MM.1S (cell line): Measurements from ENCODE around the gene DNM1.
A peak's percentile ranks its signal among the peaks of the same experiment; 100 is the strongest.

Experiments
- DNase-seq: peaks from one replicate; pipeline ENCODE4 v3.0.0-alpha.2; 2015
- H2AFZ ChIP-seq: fragments of 300-600 bp; sonication (generic); 2 replicates; pipeline ENCODE4 v1.6.0; 2016; ENCODE audit warnings: antibody characterized with exemption, low read length
- H3F3A ChIP-seq: fragments of 300-600 bp; sonication (generic); 2 replicates; pipeline ENCODE4 v1.6.1; 2016; ENCODE audit warnings: mild to moderate bottlenecking, antibody characterized with exemption, low read length, moderate library complexity, mixed read lengths; ENCODE audit not compliant: insufficient read depth
- H3K27ac ChIP-seq: fragments of 300-600 bp; sonication (generic); 2 replicates; pipeline ENCODE4 v1.5.1; 2016; ENCODE audit warnings: mild to moderate bottlenecking, low read length
- H3K27me3 ChIP-seq: fragments of 300-600 bp; sonication (generic); replicated peaks from 2 replicates; pipeline ENCODE4 v1.6.0; 2016; ENCODE audit warnings: low read length; ENCODE audit not compliant: insufficient read depth
- H3K36me3 ChIP-seq: fragments of 300-600 bp; sonication (generic); replicated peaks from 2 replicates; pipeline ENCODE4 v1.6.1; 2016; ENCODE audit warnings: mild to moderate bottlenecking, low read length, mixed read lengths; ENCODE audit not compliant: insufficient read depth
- H3K4me1 ChIP-seq: fragments of 300-600 bp; sonication (generic); 2 replicates; pipeline ENCODE4 v1.6.1; 2016; ENCODE audit warnings: low read length, mixed read lengths
- H3K4me2 ChIP-seq: fragments of 300-600 bp; sonication (generic); 2 replicates; pipeline ENCODE4 v1.6.0; 2016; ENCODE audit warnings: low read depth, low read length
- H3K4me3 ChIP-seq: fragments of 300-600 bp; sonication (generic); 2 replicates; pipeline ENCODE4 v1.5.1; 2016; ENCODE audit warnings: low read length, mixed read lengths
- H3K79me2 ChIP-seq: fragments of 300-600 bp; sonication (generic); 2 replicates; pipeline ENCODE4 v1.6.1; 2016; ENCODE audit warnings: mixed run types, low read length, mixed read lengths
- H3K9ac ChIP-seq: fragments of 300-600 bp; sonication (generic); 2 replicates; pipeline ENCODE4 v1.6.1; 2016; ENCODE audit warnings: low read length, mixed read lengths
- H3K9me2 ChIP-seq: fragments of 300-600 bp; sonication (generic); replicated peaks from 2 replicates; pipeline ENCODE4 v1.6.1; 2016; ENCODE audit warnings: mild to moderate bottlenecking, low read length, mixed read lengths; ENCODE audit not compliant: insufficient read depth
- H3K9me3 ChIP-seq: fragments of 300-600 bp; sonication (generic); replicated peaks from 2 replicates; pipeline ENCODE4 v1.6.1; 2016; ENCODE audit warnings: mild to moderate bottlenecking, low read length, mixed read lengths; ENCODE audit not compliant: insufficient read depth
- H4K20me1 ChIP-seq: fragments of 300-600 bp; sonication (generic); 2 replicates; pipeline ENCODE4 v1.6.1; 2016; ENCODE audit warnings: mild to moderate bottlenecking, low read length, moderate library complexity, mixed read lengths; ENCODE audit not compliant: insufficient read depth
- EZH2 ChIP-seq: fragments of 300-600 bp; sonication (generic); optimal IDR thresholded peaks from 2 replicates; pipeline ENCODE3; 2017; ENCODE audit warnings: low read depth, mild to moderate bottlenecking, antibody characterized with exemption, low read length, mixed read lengths
- EZH2phosphoT487 ChIP-seq: fragments of 300-600 bp; sonication (generic); IDR thresholded peaks from 2 replicates; pipeline ENCODE4 v1.6.1; 2018; ENCODE audit warnings: antibody characterized with exemption, low read length
- TF ChIP-seq, protein P1 (sequence below): fragments of 300-600 bp; sonication (generic); IDR thresholded peaks from 2 replicates; pipeline ENCODE4 v1.5.1; 2016; ENCODE audit warnings: antibody characterized with exemption, low read length, mixed read lengths

The DNM1 gene

DNA sequence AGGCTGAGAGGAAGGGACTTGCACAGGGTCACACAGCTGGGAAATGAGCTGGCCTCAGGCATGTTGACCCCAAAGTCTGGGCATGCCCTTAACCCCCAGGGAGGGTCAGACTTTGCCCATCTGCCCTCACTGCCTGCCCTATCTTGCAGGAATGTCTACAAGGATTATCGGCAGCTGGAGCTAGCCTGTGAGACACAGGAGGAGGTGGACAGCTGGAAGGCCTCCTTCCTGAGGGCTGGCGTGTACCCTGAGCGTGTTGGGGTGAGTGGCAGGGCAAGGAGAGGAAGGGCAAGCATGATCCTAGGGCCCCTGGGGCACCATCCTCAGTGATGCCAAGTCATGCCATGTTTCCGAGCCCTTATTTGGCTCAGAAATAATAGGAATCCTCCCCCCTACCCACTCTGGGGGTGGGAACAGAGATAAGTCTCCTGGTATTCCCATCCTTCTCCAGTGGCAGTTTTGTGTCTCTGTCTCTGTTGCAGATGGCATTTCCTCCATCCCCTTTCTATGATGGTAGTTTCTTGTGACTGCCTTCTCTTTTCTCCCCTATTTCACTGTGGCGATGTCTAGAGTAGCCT lies 44.1 kb downstream of the DNM1 start:
- H3K27ac ChIP-seq = no peak overlapping the region
- no peaks in the 10 kb centered on the region for H3K36me3 ChIP-seq
- H3K4me1 ChIP-seq = peaks cover 3% of the 10 kb centered on the region; the same call in 1 of the 2 replicates
- no peaks in the 10 kb centered on the region for H4K20me1 ChIP-seq
- no peaks in the 10 kb centered on the region for H3K9me2 ChIP-seq
- H3K4me3 ChIP-seq = no peak overlapping the region
- H2AFZ ChIP-seq = no peak overlapping the region
- H3F3A ChIP-seq = peaks cover 7% of the 10 kb centered on the region; the same call in 1 of the 2 replicates
- no peak for DNase-seq
- H3K27me3 ChIP-seq = peaks cover 47% of the 10 kb centered on the region
- no peak overlapping the region for H3K4me2 ChIP-seq
- H3K79me2 ChIP-seq = no peaks in the 10 kb centered on the region
- no peak overlapping the region for H3K9ac ChIP-seq
- TF ChIP-seq EZH2 (no peak), EZH2phosphoT487 (no peak)
- TF ChIP-seq, protein P1, sequence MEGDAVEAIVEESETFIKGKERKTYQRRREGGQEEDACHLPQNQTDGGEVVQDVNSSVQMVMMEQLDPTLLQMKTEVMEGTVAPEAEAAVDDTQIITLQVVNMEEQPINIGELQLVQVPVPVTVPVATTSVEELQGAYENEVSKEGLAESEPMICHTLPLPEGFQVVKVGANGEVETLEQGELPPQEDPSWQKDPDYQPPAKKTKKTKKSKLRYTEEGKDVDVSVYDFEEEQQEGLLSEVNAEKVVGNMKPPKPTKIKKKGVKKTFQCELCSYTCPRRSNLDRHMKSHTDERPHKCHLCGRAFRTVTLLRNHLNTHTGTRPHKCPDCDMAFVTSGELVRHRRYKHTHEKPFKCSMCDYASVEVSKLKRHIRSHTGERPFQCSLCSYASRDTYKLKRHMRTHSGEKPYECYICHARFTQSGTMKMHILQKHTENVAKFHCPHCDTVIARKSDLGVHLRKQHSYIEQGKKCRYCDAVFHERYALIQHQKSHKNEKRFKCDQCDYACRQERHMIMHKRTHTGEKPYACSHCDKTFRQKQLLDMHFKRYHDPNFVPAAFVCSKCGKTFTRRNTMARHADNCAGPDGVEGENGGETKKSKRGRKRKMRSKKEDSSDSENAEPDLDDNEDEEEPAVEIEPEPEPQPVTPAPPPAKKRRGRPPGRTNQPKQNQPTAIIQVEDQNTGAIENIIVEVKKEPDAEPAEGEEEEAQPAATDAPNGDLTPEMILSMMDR = no peak
- no peaks in the 10 kb centered on the region for H3K9me3 ChIP-seq

DNA sequence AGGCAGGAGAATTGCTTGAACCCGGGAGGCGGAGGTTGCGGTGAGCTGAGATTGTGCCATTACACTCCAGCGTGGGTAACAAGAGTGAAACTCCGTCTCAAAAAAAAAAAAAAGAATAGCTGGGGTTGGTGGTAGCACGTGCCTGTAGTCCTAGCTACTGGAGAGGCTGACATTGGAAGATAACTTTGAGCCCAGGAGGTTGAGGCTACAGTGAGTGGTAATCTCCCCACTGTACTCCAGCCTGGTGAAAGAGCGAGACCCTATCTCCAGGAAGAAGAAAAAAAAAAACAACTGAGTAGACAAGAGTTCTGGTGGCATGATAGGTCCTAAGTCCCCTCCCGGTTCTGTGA lies 46.4 kb downstream of the DNM1 start:
- H3K4me3 ChIP-seq = peak overlapping the region; percentile 84

DNA sequence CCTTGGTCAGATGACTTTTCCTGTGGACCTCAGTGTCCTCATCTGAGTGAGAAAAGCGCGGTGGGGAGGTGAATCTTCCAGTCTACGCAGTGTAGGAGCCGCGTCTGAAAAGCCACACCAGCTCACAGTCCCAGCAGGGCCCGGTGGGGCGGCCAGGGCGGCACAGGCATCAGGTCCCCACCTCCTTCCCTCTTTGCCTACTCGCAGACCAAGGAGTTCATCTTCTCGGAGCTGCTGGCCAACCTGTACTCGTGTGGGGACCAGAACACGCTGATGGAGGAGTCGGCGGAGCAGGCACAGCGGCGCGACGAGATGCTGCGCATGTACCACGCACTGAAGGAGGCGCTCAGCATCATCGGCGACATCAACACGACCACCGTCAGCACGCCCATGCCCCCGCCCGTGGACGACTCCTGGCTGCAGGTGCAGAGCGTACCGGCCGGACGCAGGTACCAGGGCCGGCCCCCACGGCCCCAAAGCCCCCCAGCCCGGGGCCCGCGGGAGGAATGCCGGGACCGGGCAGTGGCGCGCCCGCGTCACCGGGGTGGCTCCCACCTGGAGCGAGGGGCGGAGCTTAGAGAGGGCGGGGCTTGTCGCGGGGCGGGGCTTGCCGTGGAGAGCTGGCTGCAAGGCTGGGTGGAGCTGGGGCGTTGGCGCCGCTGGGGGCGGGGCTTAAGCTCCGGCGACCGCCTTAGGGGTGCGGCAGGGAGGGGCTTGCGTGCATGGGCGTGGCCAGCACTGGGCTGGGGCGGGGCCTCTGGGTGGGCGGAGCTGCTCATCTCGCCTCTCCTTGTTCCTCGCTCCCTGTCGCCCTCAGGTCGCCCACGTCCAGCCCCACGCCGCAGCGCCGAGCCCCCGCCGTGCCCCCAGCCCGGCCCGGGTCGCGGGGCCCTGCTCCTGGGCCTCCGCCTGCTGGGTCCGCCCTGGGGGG lies 47.0 kb downstream of the DNM1 start:
- Histone ChIP-seq H2AFZ (peak overlapping the region; percentile 97), H3K9ac (peak overlapping the region; percentile 28; the same call in 1 of the 2 replicates), H3K79me2 (no peaks in the 10 kb centered on the region), H3K9me2 (no peaks in the 10 kb centered on the region), H3K4me3 (peak overlapping the region; percentile 84), H3K4me2 (peak overlapping the region; percentile 99), H3K27me3 (peaks cover 41% of the 10 kb centered on the region), H3K9me3 (no peaks in the 10 kb centered on the region), H4K20me1 (no peaks in the 10 kb centered on the region), H3F3A (peaks cover 7% of the 10 kb centered on the region; the same call in 1 of the 2 replicates), H3K27ac (no peak overlapping the region), H3K4me1 (peaks cover 3% of the 10 kb centered on the region; the same call in 1 of the 2 replicates), H3K36me3 (no peaks in the 10 kb centered on the region)
- no peak for TF ChIP-seq EZH2phosphoT487
- peak; percentile 93 for DNase-seq

More for the DNA sequence above, 46.4 kb downstream of the DNM1 start:
- H3K4me2 ChIP-seq = peak overlapping the region; percentile 99
- H4K20me1 ChIP-seq = no peaks in the 10 kb centered on the region
- H3K36me3 ChIP-seq = no peaks in the 10 kb centered on the region
- no peaks in the 10 kb centered on the region for H3K79me2 ChIP-seq
- TF ChIP-seq EZH2phosphoT487 = no peak
- TF ChIP-seq, protein P1 = no peak
- no peak for TF ChIP-seq EZH2
- no peaks in the 10 kb centered on the region for H3K9me2 ChIP-seq
- peak overlapping the region; percentile 28; the same call in 1 of the 2 replicates for H3K9ac ChIP-seq
- peak overlapping the region; percentile 97 for H2AFZ ChIP-seq
- H3F3A ChIP-seq = peaks cover 7% of the 10 kb centered on the region; the same call in 1 of the 2 replicates
- H3K4me1 ChIP-seq = peaks cover 3% of the 10 kb centered on the region; the same call in 1 of the 2 replicates
- peaks cover 41% of the 10 kb centered on the region for H3K27me3 ChIP-seq
- DNase-seq = no peak
- no peaks in the 10 kb centered on the region for H3K9me3 ChIP-seq
- no peak overlapping the region for H3K27ac ChIP-seq
